Panc1 (cell line): ENCODE data around the gene RNF114. TPM values are rescaled to one million over a fixed set of nuclear protein-coding genes. Genes with fewer than 3 reads are reported as not detected.

ENCODE experiments used
- ATAC-seq: fragments of 200-7000 bp; cut with Tn5 transposase; 2 replicates; pipeline ENCODE4 v1.9.1; 2020; ENCODE audit warnings: mild to moderate bottlenecking, moderate library complexity
- BruUV-seq: library from RNA; stranded (reverse); fragments of 400-500 nt; replicated peaks from 2 replicates; lab custom pipeline; 2021; lab: Mats Ljungman, UMichigan
- CTCF ChIA-PET: fragments of 300-600 bp; sonication (Branson Sonifier 250); formaldehyde crosslinking; loops from one replicate; lab custom pipeline; 2022; ENCODE audit warnings: antibody characterized with exemption; lab: Charles Lee
- POLR2A ChIA-PET: fragments of 300-600 bp; sonication (Branson Sonifier 250); formaldehyde crosslinking; loops from one replicate; lab custom pipeline; 2022; ENCODE audit warnings: antibody characterized with exemption; lab: Charles Lee
- DNase-seq: peaks from one replicate; pipeline ENCODE4 v3.0.0-alpha.2; 2010; ENCODE audit warnings: low read depth, low spot score
- H3K27ac ChIP-seq: 2 replicates; pipeline ENCODE4 v1.5.1; 2011; ENCODE audit warnings: mild to moderate bottlenecking, low read length, inconsistent platforms
- H3K27me3 ChIP-seq: fragments of 200-500 bp; sonication (Bioruptor generic); 2 replicates; pipeline ENCODE4 v1.6.0; 2014; ENCODE audit warnings: low read length, inconsistent platforms; ENCODE audit not compliant: control insufficient read depth, insufficient read depth
- H3K36me3 ChIP-seq: fragments of 200-500 bp; sonication (Bioruptor generic); 2 replicates; pipeline ENCODE4 v1.5.1; 2014; ENCODE audit warnings: inconsistent platforms, mild to moderate bottlenecking, low read length, moderate library complexity; ENCODE audit not compliant: control insufficient read depth, insufficient read depth
- H3K4me1 ChIP-seq: 2 replicates; pipeline ENCODE4 v1.5.1; 2011; ENCODE audit warnings: inconsistent platforms, mild to moderate bottlenecking, low read length, moderate library complexity; ENCODE audit not compliant: control insufficient read depth, insufficient read depth
- H3K4me3 ChIP-seq, 2 experiments: 2 replicates each; pipeline ENCODE4 v1.5.1; 2011 to 2012; ENCODE audit warnings: low read depth in 2 of 2, low read length in 2 of 2, mild to moderate bottlenecking in 2 of 2, inconsistent platforms in 1 of 2, moderate library complexity in 1 of 2
- H3K9me3 ChIP-seq: fragments of 200-500 bp; sonication (Bioruptor generic); 2 replicates; pipeline ENCODE4 v1.5.1; 2014; ENCODE audit warnings: low read depth, mild to moderate bottlenecking, inconsistent platforms, low read length, moderate library complexity; ENCODE audit not compliant: control insufficient read depth, insufficient read depth
- POLR2AphosphoS5 ChIP-seq: IDR thresholded peaks from 2 replicates; pipeline ENCODE4 v1.6.1; 2012; ENCODE audit warnings: mild to moderate bottlenecking, low read depth, low read length, moderate library complexity
- SIN3A ChIP-seq: IDR thresholded peaks from 2 replicates; pipeline ENCODE4 v1.6.1; 2012; ENCODE audit warnings: low read depth, mild to moderate bottlenecking, low read length, moderate library complexity, borderline replicate concordance; ENCODE audit not compliant: insufficient read depth
- TCF7L2 ChIP-seq: IDR thresholded peaks from 2 replicates; pipeline ENCODE4 v1.6.1; 2011; ENCODE audit warnings: mild to moderate bottlenecking, low read depth, low read length, inconsistent platforms
- in situ Hi-C: cut with HindIII; loops from 2 replicates; pipeline ENCODE4 v1.10.0; 2016; ENCODE audit warnings: low sequenced_read_pairs, low pct_unique_long_range_greater_than_20kb
- intact Hi-C: fragments of 100-400 bp; cut with micrococcal nuclease; formaldehyde crosslinking; loops from one replicate; pipeline ENCODE4 v1.10.0; 2022; ENCODE audit not compliant: unreplicated experiment
- total RNA-seq: library from RNA; stranded (reverse); gene quantifications from one replicate; pipeline ENCODE4 v1.2.1, GENCODE V29; 2021; ENCODE audit not compliant: unreplicated experiment
- TF ChIP-seq, protein P1 (sequence below), 2 experiments: IDR thresholded peaks; 2 replicates each; pipeline ENCODE4 v1.6.1; 2011 to 2012; ENCODE audit warnings: low read depth in 2 of 2, control low read depth in 1 of 2, low read length in 1 of 2, mild to moderate bottlenecking in 1 of 2, moderate library complexity in 1 of 2; ENCODE audit not compliant: insufficient read depth in 1 of 2
- TF ChIP-seq, protein P2 (sequence below): fragments of 450-650 bp; IDR thresholded peaks from 2 replicates; pipeline ENCODE4 v1.5.1; 2017; ENCODE audit warnings: mild to moderate bottlenecking

Gene RNF114
- total RNA-seq, 1 experiment from 2014 or later: 70.0 TPM

DNA sequence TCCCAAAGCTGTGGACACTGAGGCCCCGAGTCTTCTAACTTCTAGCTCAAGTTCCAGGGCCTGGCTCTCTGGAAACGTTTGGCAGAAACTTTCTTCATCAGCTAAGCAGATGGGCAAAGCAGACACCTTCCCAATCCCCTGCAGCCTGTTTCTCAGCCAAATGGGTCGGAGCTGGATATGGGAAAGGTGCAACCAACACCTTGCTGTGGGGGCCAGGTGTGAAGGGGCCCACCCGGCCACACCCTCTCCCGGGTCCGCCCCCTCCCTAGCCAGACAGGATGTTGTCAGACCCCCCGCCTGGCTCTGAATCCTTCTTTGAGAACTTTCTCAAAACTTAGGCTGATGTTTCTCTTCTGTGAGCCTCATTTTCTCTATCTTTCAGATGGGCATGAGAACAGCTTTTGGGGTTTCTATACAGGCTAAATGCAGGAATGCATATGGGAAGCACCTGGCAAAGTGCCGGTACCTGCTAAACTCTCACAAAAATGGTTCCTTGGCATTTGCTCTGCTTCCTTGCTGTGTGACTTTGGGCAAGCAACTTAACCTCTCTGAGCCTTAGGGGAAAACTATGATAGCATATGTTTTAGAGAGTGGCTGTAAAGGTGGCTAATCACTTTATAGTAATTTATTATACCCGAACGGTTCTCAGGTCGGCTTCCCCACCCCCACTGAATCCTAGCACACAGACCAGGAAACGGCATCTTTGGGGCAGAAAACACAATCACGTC, 48.4 kb downstream of the RNF114 start:
- no peaks in the 10 kb centered on the region for H3K9me3 ChIP-seq
- H3K36me3 ChIP-seq: no peaks in the 10 kb centered on the region
- H3K27me3 ChIP-seq: no peaks in the 10 kb centered on the region
- peaks cover 64% of the 10 kb centered on the region for H3K4me1 ChIP-seq
- no peak for TF ChIP-seq POLR2AphosphoS5
- TF ChIP-seq, protein P1, sequence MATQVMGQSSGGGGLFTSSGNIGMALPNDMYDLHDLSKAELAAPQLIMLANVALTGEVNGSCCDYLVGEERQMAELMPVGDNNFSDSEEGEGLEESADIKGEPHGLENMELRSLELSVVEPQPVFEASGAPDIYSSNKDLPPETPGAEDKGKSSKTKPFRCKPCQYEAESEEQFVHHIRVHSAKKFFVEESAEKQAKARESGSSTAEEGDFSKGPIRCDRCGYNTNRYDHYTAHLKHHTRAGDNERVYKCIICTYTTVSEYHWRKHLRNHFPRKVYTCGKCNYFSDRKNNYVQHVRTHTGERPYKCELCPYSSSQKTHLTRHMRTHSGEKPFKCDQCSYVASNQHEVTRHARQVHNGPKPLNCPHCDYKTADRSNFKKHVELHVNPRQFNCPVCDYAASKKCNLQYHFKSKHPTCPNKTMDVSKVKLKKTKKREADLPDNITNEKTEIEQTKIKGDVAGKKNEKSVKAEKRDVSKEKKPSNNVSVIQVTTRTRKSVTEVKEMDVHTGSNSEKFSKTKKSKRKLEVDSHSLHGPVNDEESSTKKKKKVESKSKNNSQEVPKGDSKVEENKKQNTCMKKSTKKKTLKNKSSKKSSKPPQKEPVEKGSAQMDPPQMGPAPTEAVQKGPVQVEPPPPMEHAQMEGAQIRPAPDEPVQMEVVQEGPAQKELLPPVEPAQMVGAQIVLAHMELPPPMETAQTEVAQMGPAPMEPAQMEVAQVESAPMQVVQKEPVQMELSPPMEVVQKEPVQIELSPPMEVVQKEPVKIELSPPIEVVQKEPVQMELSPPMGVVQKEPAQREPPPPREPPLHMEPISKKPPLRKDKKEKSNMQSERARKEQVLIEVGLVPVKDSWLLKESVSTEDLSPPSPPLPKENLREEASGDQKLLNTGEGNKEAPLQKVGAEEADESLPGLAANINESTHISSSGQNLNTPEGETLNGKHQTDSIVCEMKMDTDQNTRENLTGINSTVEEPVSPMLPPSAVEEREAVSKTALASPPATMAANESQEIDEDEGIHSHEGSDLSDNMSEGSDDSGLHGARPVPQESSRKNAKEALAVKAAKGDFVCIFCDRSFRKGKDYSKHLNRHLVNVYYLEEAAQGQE (IDR thresholded peaks at IDR 0.05; ENCODE audit: insufficient read depth in 1 of 2, low read depth in 2 of 2, low read length in 1 of 2): no peak
- TF ChIP-seq, protein P2, sequence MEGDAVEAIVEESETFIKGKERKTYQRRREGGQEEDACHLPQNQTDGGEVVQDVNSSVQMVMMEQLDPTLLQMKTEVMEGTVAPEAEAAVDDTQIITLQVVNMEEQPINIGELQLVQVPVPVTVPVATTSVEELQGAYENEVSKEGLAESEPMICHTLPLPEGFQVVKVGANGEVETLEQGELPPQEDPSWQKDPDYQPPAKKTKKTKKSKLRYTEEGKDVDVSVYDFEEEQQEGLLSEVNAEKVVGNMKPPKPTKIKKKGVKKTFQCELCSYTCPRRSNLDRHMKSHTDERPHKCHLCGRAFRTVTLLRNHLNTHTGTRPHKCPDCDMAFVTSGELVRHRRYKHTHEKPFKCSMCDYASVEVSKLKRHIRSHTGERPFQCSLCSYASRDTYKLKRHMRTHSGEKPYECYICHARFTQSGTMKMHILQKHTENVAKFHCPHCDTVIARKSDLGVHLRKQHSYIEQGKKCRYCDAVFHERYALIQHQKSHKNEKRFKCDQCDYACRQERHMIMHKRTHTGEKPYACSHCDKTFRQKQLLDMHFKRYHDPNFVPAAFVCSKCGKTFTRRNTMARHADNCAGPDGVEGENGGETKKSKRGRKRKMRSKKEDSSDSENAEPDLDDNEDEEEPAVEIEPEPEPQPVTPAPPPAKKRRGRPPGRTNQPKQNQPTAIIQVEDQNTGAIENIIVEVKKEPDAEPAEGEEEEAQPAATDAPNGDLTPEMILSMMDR: no peak
- TF ChIP-seq SIN3A: no peak
- TF ChIP-seq TCF7L2: no peak
- POLR2A ChIA-PET: interaction anchor here (1.1 kb wide), 1 partner anchor 29 kb away, joined by 8 read pairs; no protein-coding TSS in a partner anchor
- in situ Hi-C loops (no loop called here), intact Hi-C loops (loop anchor here (5.0 kb wide), 1 partner anchor 193 kb away; no protein-coding TSS in a partner anchor)
- ATAC-seq (no peak), DNase-seq (no peak)
- no TSS peak for BruUV-seq
- H3K27ac ChIP-seq: peak overlapping the region; percentile 88
- CTCF ChIA-PET: interaction anchor here (1.3 kb wide), 1 partner anchor 87 kb away, joined by 4 read pairs; no protein-coding TSS in a partner anchor
- H3K4me3 ChIP-seq: peak overlapping the region; percentile 83 to 88

DNA sequence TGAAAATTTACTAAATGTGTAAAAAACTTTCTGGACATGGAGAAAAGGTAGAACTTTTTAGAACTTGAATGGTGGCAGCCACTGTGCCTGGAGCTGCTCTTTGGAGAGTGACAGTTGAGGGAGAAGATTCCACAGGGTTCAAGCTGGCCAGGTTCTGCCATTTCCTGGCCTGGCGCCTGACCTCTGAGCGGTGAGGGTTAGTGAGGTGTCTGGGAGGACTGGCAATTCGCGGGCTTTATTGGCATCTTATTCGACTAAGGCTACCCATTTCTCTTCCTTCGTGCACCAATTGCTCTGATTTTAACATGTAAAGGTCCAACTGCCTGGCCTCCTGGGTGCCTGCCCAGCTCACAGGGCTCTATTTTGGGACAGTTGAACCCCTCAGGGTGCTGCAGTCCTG, 49.0 kb downstream of the RNF114 start:
- in situ Hi-C loops (no loop called here), intact Hi-C loops (no loop called here)
- Histone ChIP-seq H3K4me3 (peak overlapping the region; percentile 83 to 88), H3K27ac (peak overlapping the region; percentile 88), H3K9me3 (no peaks in the 10 kb centered on the region), H3K36me3 (no peaks in the 10 kb centered on the region), H3K27me3 (no peaks in the 10 kb centered on the region), H3K4me1 (peaks cover 69% of the 10 kb centered on the region)
- POLR2A ChIA-PET: interaction anchor here (0.5 kb wide), 1 partner anchor 86 kb away, joined by 5 read pairs; no protein-coding TSS in a partner anchor
- TSS peak; percentile 67 for BruUV-seq
- DNase-seq (no peak), ATAC-seq (no peak)
- CTCF ChIA-PET: no interaction called here
- no peak for TF ChIP-seq SIN3A
- TF ChIP-seq, protein P1 (IDR thresholded peaks at IDR 0.05; ENCODE audit: insufficient read depth in 1 of 2, low read depth in 2 of 2, low read length in 1 of 2): no peak
- TF ChIP-seq POLR2AphosphoS5: no peak
- TF ChIP-seq, protein P2: no peak
- TF ChIP-seq TCF7L2: no peak
